Prostate gland (tissue), 2 donors: ENCODE results near the gene AP2A1.

ENCODE experiments used
- POLR2A ChIP-seq: fragments of 450-650 bp; IDR thresholded peaks from one replicate; pipeline ENCODE4 v1.6.1; 2016; ENCODE audit warnings: antibody characterized with exemption, mild to moderate bottlenecking
- POLR2AphosphoS5 ChIP-seq: sonication (generic); formaldehyde crosslinking; IDR thresholded peaks from one replicate; pipeline ENCODE4 v1.6.1; 2017; ENCODE audit warnings: antibody characterized with exemption
- TF ChIP-seq, protein P1 (sequence below), 4 experiments: fragments of 200-600 bp in 2 of 4; fragments of 450-650 bp in 2 of 4; sonication (generic) in 2 of 4; IDR thresholded peaks; 1 replicate in 3 of 4; 2 replicates in 1 of 4; pipeline ENCODE4 v1.5.1; 2016 to 2019; ENCODE audit warnings: antibody characterized with exemption in 4 of 4, mild to moderate bottlenecking in 2 of 4, moderate library complexity in 2 of 4

DNA sequence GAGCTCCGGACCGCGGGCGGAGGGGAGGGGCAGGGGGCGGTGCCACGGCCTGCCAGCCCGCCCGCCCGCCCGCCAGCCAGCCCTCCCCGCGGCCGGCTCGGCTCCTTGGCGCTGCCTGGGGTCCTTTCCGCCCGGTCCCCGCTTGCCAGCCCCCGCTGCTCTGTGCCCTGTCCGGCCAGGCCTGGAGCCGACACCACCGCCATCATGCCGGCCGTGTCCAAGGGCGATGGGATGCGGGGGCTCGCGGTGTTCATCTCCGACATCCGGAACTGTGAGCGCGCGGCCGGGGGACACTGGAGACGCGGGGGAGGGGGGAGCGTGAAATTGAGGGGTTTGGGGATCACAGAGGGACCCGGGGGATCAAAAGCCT, at the start of gene AP2A1:
- TF ChIP-seq, protein P1, sequence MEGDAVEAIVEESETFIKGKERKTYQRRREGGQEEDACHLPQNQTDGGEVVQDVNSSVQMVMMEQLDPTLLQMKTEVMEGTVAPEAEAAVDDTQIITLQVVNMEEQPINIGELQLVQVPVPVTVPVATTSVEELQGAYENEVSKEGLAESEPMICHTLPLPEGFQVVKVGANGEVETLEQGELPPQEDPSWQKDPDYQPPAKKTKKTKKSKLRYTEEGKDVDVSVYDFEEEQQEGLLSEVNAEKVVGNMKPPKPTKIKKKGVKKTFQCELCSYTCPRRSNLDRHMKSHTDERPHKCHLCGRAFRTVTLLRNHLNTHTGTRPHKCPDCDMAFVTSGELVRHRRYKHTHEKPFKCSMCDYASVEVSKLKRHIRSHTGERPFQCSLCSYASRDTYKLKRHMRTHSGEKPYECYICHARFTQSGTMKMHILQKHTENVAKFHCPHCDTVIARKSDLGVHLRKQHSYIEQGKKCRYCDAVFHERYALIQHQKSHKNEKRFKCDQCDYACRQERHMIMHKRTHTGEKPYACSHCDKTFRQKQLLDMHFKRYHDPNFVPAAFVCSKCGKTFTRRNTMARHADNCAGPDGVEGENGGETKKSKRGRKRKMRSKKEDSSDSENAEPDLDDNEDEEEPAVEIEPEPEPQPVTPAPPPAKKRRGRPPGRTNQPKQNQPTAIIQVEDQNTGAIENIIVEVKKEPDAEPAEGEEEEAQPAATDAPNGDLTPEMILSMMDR (IDR thresholded peaks at IDR 0.05), result no peak
- TF ChIP-seq POLR2A, result peak; percentile 20
- no peak for TF ChIP-seq POLR2AphosphoS5
